OCI-LY7 (cell line): ENCODE data around the gene TXNDC8. TPM values are rescaled to one million over a fixed set of nuclear protein-coding genes. Genes with fewer than 3 reads are reported as not detected.

ENCODE experiments used
- BruUV-seq: library from RNA; stranded (reverse); fragments of 400-500 nt; replicated peaks from 2 replicates; lab custom pipeline; 2021; lab: Mats Ljungman, UMichigan
- CTCF ChIA-PET: fragments of 300-600 bp; sonication (Branson Sonifier 250); formaldehyde crosslinking; loops from one replicate; lab custom pipeline; 2022; ENCODE audit warnings: antibody characterized with exemption; ENCODE audit not compliant: unreplicated experiment; lab: Charles Lee
- POLR2A ChIA-PET: fragments of 300-600 bp; sonication (Branson Sonifier 250); formaldehyde crosslinking; loops from one replicate; lab custom pipeline; 2022; ENCODE audit warnings: antibody characterized with exemption; lab: Charles Lee
- DNase-seq: peaks from one replicate; pipeline ENCODE4 v3.0.0-alpha.2; 2015; ENCODE audit warnings: low spot score
- H2AFZ ChIP-seq: fragments of 200-600 bp; sonication (generic), shearing (Covaris generic); 2 replicates; pipeline ENCODE4 v1.6.1; 2014; ENCODE audit warnings: mild to moderate bottlenecking, antibody characterized with exemption, low read length, moderate library complexity
- H3K27ac ChIP-seq: fragments of 200-600 bp; sonication (generic); 2 replicates; pipeline ENCODE4 v1.5.1; 2014; ENCODE audit warnings: mixed run types, low read depth, mild to moderate bottlenecking, moderate library complexity, low read length, inconsistent platforms; ENCODE audit not compliant: poor library complexity, severe bottlenecking
- H3K36me3 ChIP-seq: fragments of 200-600 bp; sonication (generic); 2 replicates; pipeline ENCODE4 v1.6.1; 2014; ENCODE audit warnings: mild to moderate bottlenecking, antibody characterized with exemption, low read length, moderate library complexity, mixed read lengths; ENCODE audit not compliant: insufficient read depth
- H3K4me1 ChIP-seq: fragments of 200-600 bp; sonication (generic); 2 replicates; pipeline ENCODE4 v1.5.1; 2014; ENCODE audit warnings: mild to moderate bottlenecking, low read length; ENCODE audit not compliant: insufficient read depth, poor library complexity, severe bottlenecking
- H3K4me2 ChIP-seq: fragments of 200-600 bp; sonication (generic); 2 replicates; pipeline ENCODE4 v1.6.1; 2014; ENCODE audit warnings: mild to moderate bottlenecking, low read length
- H3K4me3 ChIP-seq: fragments of 200-600 bp; sonication (generic); 2 replicates; pipeline ENCODE4 v1.5.1; 2014; ENCODE audit warnings: mild to moderate bottlenecking, low read depth, low read length; ENCODE audit not compliant: poor library complexity, severe bottlenecking
- H3K79me2 ChIP-seq: fragments of 200-600 bp; sonication (generic); 2 replicates; pipeline ENCODE4 v1.6.1; 2016; ENCODE audit warnings: low read depth, mild to moderate bottlenecking, low read length, moderate library complexity, mixed read lengths; ENCODE audit not compliant: insufficient read depth
- H3K9me2 ChIP-seq: fragments of 200-600 bp; sonication (generic); 2 replicates; pipeline ENCODE4 v1.6.1; 2016; ENCODE audit warnings: mild to moderate bottlenecking, low read length, mixed read lengths; ENCODE audit not compliant: insufficient read depth
- H3K9me3 ChIP-seq: fragments of 200-600 bp; sonication (generic); 2 replicates; pipeline ENCODE4 v1.6.1; 2014; ENCODE audit warnings: mild to moderate bottlenecking, mixed run types, low read length, mixed read lengths
- H4K20me1 ChIP-seq: fragments of 200-600 bp; sonication (generic); 2 replicates; pipeline ENCODE4 v1.6.1; 2014; ENCODE audit warnings: mild to moderate bottlenecking, antibody characterized with exemption, low read length, moderate library complexity, mixed read lengths; ENCODE audit not compliant: insufficient read depth
- CTCF ChIP-seq: fragments of 200-600 bp; sonication (generic); conservative IDR thresholded peaks from 2 replicates; pipeline ENCODE4 v1.5.1; 2014; ENCODE audit warnings: mild to moderate bottlenecking, antibody characterized with exemption, low read length, moderate library complexity, mixed read lengths
- EZH2phosphoT487 ChIP-seq: fragments of 200-600 bp; sonication (generic); IDR thresholded peaks from 2 replicates; pipeline ENCODE4 v1.6.1; 2018; ENCODE audit warnings: low read depth, borderline replicate concordance, mild to moderate bottlenecking, mixed run types, antibody characterized with exemption, low read length, moderate library complexity, mixed read lengths
- intact Hi-C: fragments of 100-400 bp; cut with micrococcal nuclease; formaldehyde crosslinking; loops from one replicate; pipeline ENCODE4 v1.10.0; 2022; ENCODE audit not compliant: unreplicated experiment
- total RNA-seq, 2 experiments: library from RNA; depleted of rRNA in 1 of 2; stranded (reverse); fragments of >200 nt in 1 of 2; shearing (Covaris generic) in 1 of 2; gene quantifications; 2 replicates each; pipeline ENCODE4 v1.2.3, GENCODE V29; 2014 to 2022

Gene TXNDC8
- total RNA-seq, 2 experiments from 2014 or later = not detected

- intact Hi-C loops = no loop called here
- TF ChIP-seq CTCF (peak; percentile 69), EZH2phosphoT487 (no peak)
- H3K4me3 ChIP-seq = no peak overlapping the region
- no peaks in the 10 kb centered on the region for H4K20me1 ChIP-seq
- no peaks in the 10 kb centered on the region for H3K4me1 ChIP-seq
- H3K79me2 ChIP-seq = no peaks in the 10 kb centered on the region
- ChIA-PET CTCF (no interaction called here), POLR2A (interaction anchor here (0.7 kb wide), 1 partner anchor 61 kb away, joined by 3 read pairs; no protein-coding TSS in a partner anchor)
- BruUV-seq = no TSS peak
- H3K9me3 ChIP-seq = no peaks in the 10 kb centered on the region
- H3K4me2 ChIP-seq = no peak overlapping the region
- no peaks in the 10 kb centered on the region for H3K9me2 ChIP-seq
- H3K36me3 ChIP-seq = no peaks in the 10 kb centered on the region
- H3K27ac ChIP-seq = no peak overlapping the region
- peak; percentile 11 for DNase-seq
- no peak overlapping the region for H2AFZ ChIP-seq
Measured at GRCh38 chr9:110340306-110340705, 2.6 kb upstream of the TXNDC8 start.

GRCh38 chr9:110338143-110338542 is 480 bp upstream of the TXNDC8 start:
- ChIA-PET CTCF (interaction anchor here (0.6 kb wide), 1 partner anchor 10 kb away, joined by 3 read pairs; no protein-coding TSS in a partner anchor), POLR2A (no interaction called here)
- no peaks in the 10 kb centered on the region for H3K9me2 ChIP-seq
- no peak for DNase-seq
- intact Hi-C loops = no loop called here
- H2AFZ ChIP-seq = no peak overlapping the region
- TF ChIP-seq EZH2phosphoT487 = no peak
- no peak for TF ChIP-seq CTCF
- no peaks in the 10 kb centered on the region for H3K9me3 ChIP-seq
- H3K79me2 ChIP-seq = no peaks in the 10 kb centered on the region
- no peaks in the 10 kb centered on the region for H4K20me1 ChIP-seq
- no peak overlapping the region for H3K27ac ChIP-seq
- no peak overlapping the region for H3K4me2 ChIP-seq
- no peak overlapping the region for H3K4me3 ChIP-seq
- BruUV-seq = no TSS peak
- no peaks in the 10 kb centered on the region for H3K4me1 ChIP-seq
- no peaks in the 10 kb centered on the region for H3K36me3 ChIP-seq

GRCh38 chr9:110336363-110336762 is 1.3 kb downstream of the TXNDC8 start:
- CTCF ChIA-PET = no interaction called here
- no TSS peak for BruUV-seq
- Histone ChIP-seq H3K4me2 (no peak overlapping the region), H4K20me1 (no peaks in the 10 kb centered on the region), H3K79me2 (no peaks in the 10 kb centered on the region), H2AFZ (no peak overlapping the region), H3K9me3 (no peaks in the 10 kb centered on the region), H3K4me3 (no peak overlapping the region), H3K27ac (no peak overlapping the region), H3K9me2 (no peaks in the 10 kb centered on the region), H3K4me1 (no peaks in the 10 kb centered on the region), H3K36me3 (no peaks in the 10 kb centered on the region)
- POLR2A ChIA-PET = interaction anchor here (0.5 kb wide), 1 partner anchor 720 kb away, joined by 3 read pairs; no protein-coding TSS in a partner anchor
- no peak for DNase-seq
- intact Hi-C loops = no loop called here
- TF ChIP-seq EZH2phosphoT487 (no peak), CTCF (no peak)
